GM12878 (cell line): ENCODE data around the gene ERVK3-1. TPM values are rescaled to one million over a fixed set of nuclear protein-coding genes. Genes with fewer than 3 reads are reported as not detected.

Experiments used
- ATAC-seq: fragments of 200-7000 bp; cut with Tn5 transposase; 3 replicates; pipeline ENCODE4 v1.9.1; 2020; ENCODE audit warnings: mild to moderate bottlenecking, moderate library complexity
- BruUV-seq: library from RNA; stranded (reverse); fragments of 400-500 nt; replicated peaks from 2 replicates; lab custom pipeline; 2021; lab: Mats Ljungman, UMichigan
- CTCF ChIA-PET: fragments of 300-600 bp; sonication (Branson Sonifier 250); formaldehyde crosslinking; extraction: SDS; loops from one replicate; lab custom pipeline; 2021; ENCODE audit warnings: inconsistent platforms; lab: Yijun Ruan, JAX
- POLR2A ChIA-PET: fragments of 350-600 bp; formaldehyde crosslinking; extraction: SDS; loops from one replicate; lab custom pipeline; 2021; ENCODE audit warnings: inconsistent platforms; lab: Charles Lee
- RAD21 ChIA-PET: fragments of 300-600 bp; sonication (Branson Sonifier 250); formaldehyde crosslinking; loops from one replicate; lab custom pipeline; 2023; ENCODE audit warnings: antibody characterized with exemption; ENCODE audit not compliant: unreplicated experiment; lab: Charles Lee
- SMC1A ChIA-PET: fragments of 300-600 bp; sonication (Branson Sonifier 250); formaldehyde crosslinking; loops from one replicate; lab custom pipeline; 2023; ENCODE audit not compliant: unreplicated experiment, uncharacterized antibody; lab: Charles Lee
- DNase-seq: peaks from one replicate; pipeline ENCODE4 v3.0.0-alpha.2; 2011; ENCODE audit warnings: low read depth, low spot score
- FAIRE-seq: peaks from 3 replicates; lab custom pipeline; 2011; peaks lifted over from hg19 to GRCh38; lab: Jason Lieb, UNC
- H2AFZ ChIP-seq: 2 replicates; pipeline ENCODE4 v1.6.0; 2011; ENCODE audit warnings: low read depth, low read length, control low read depth; ENCODE audit not compliant: control insufficient read depth
- H3K27ac ChIP-seq: 2 replicates; pipeline ENCODE4 v1.5.1; 2011; ENCODE audit warnings: control low read depth; ENCODE audit not compliant: control insufficient read depth, insufficient read depth
- H3K27me3 ChIP-seq, 2 experiments: replicated peaks in 1 of 2; 2 replicates each; pipeline versions ENCODE4 v1.6.0 to v1.6.1; 2011; ENCODE audit warnings: low read length in 1 of 2; ENCODE audit not compliant: control insufficient read depth in 2 of 2, insufficient read depth in 2 of 2
- H3K36me3 ChIP-seq, 2 experiments: 2 replicates each; pipeline ENCODE4 v1.5.1; 2011; ENCODE audit warnings: low read length in 1 of 2; ENCODE audit not compliant: control insufficient read depth in 2 of 2, insufficient read depth in 2 of 2
- H3K4me1 ChIP-seq: 2 replicates; pipeline ENCODE4 v1.6.1; 2011; ENCODE audit warnings: mild to moderate bottlenecking, low read length, moderate library complexity, mixed read lengths; ENCODE audit not compliant: control insufficient read depth, insufficient read depth
- H3K4me2 ChIP-seq: 2 replicates; pipeline ENCODE4 v1.6.0; 2011; ENCODE audit warnings: control low read depth; ENCODE audit not compliant: control insufficient read depth, insufficient read depth
- H3K4me3 ChIP-seq: fragments of 200-600 bp; sonication (generic); 2 replicates; pipeline ENCODE4 v1.5.1; 2016
- H3K79me2 ChIP-seq: 2 replicates; pipeline ENCODE4 v1.6.0; 2011; ENCODE audit warnings: low read length; ENCODE audit not compliant: control insufficient read depth, insufficient read depth
- H3K9ac ChIP-seq: 2 replicates; pipeline ENCODE4 v1.8.0; 2011; ENCODE audit warnings: low read length, control low read depth, mixed read lengths; ENCODE audit not compliant: control insufficient read depth, insufficient read depth
- H3K9me3 ChIP-seq: replicated peaks from 3 replicates; pipeline ENCODE4 v1.5.1; 2011; ENCODE audit warnings: mild to moderate bottlenecking, low read length; ENCODE audit not compliant: control insufficient read depth, insufficient read depth
- H4K20me1 ChIP-seq: 2 replicates; pipeline ENCODE4 v1.6.0; 2011; ENCODE audit not compliant: control insufficient read depth, insufficient read depth
- BCL11A ChIP-seq: IDR thresholded peaks from 2 replicates; pipeline ENCODE4 v1.6.1; 2011; ENCODE audit warnings: low read depth, low read length
- CBX5 ChIP-seq: sonication (generic); IDR thresholded peaks from 2 replicates; pipeline ENCODE4 v1.6.1; 2016; ENCODE audit warnings: low read depth, moderate library complexity, mild to moderate bottlenecking, inconsistent platforms
- ETV6 ChIP-seq, 2 experiments: fragments of 450-650 bp in 1 of 2; IDR thresholded peaks in 1 of 2; conservative IDR thresholded peaks in 1 of 2; 2 replicates each; pipeline ENCODE4 v1.6.1; 2014; ENCODE audit warnings: antibody characterized with exemption in 1 of 2, borderline replicate concordance in 1 of 2, low read depth in 1 of 2, mild to moderate bottlenecking in 1 of 2, moderate library complexity in 1 of 2
- KLF5 ChIP-seq: fragments of 450-650 bp; IDR thresholded peaks from 2 replicates; pipeline ENCODE4 v1.6.1; 2014; ENCODE audit warnings: mild to moderate bottlenecking; ENCODE audit not compliant: partially characterized antibody
- NR2F1 ChIP-seq: fragments of 450-650 bp; conservative IDR thresholded peaks from 2 replicates; pipeline ENCODE4 v1.6.1; 2017; ENCODE audit warnings: mild to moderate bottlenecking
- NRF1 ChIP-seq: conservative IDR thresholded peaks from 2 replicates; pipeline ENCODE4 v1.6.1; 2011; ENCODE audit warnings: mild to moderate bottlenecking, low read depth, low read length, improper control_type of control experiment
- PKNOX1 ChIP-seq: fragments of 450-650 bp; IDR thresholded peaks from 2 replicates; pipeline ENCODE4 v1.6.1; 2016; ENCODE audit warnings: mild to moderate bottlenecking
- POLR2A ChIP-seq: IDR thresholded peaks from 2 replicates; pipeline ENCODE4 v1.6.1; 2011; ENCODE audit warnings: low read depth, mild to moderate bottlenecking, low read length
- RAD21 ChIP-seq: IDR thresholded peaks from 2 replicates; pipeline ENCODE4 v1.6.1; 2011; ENCODE audit warnings: mild to moderate bottlenecking, low read depth, low read length, moderate library complexity; ENCODE audit not compliant: insufficient read depth
- SKIL ChIP-seq: fragments of 450-650 bp; IDR thresholded peaks from 2 replicates; pipeline ENCODE4 v1.6.1; 2017; ENCODE audit warnings: mild to moderate bottlenecking, low read depth, inconsistent platforms; ENCODE audit not compliant: poor library complexity, severe bottlenecking
- SRF ChIP-seq, 2 experiments: IDR thresholded peaks; 2 replicates each; pipeline ENCODE4 v1.6.1; 2011; ENCODE audit warnings: low read depth in 2 of 2, low read length in 2 of 2, mild to moderate bottlenecking in 1 of 2, moderate library complexity in 1 of 2
- ZNF217 ChIP-seq: fragments of 450-650 bp; IDR thresholded peaks from 2 replicates; pipeline ENCODE4 v1.6.1; 2017; ENCODE audit warnings: antibody characterized with exemption, mild to moderate bottlenecking
- ZNF274 ChIP-seq: IDR thresholded peaks from one replicate; pipeline ENCODE4 v1.8.0; 2011; ENCODE audit not compliant: insufficient read length, insufficient read depth
- WGBS: methylation state at CpG from one replicate; pipeline ENCODE4 v1.1.6; 2016; ENCODE audit warnings: low lambda C conversion rate; ENCODE audit not compliant: insufficient replicate concordance, insufficient coverage; ENCODE audit errors: missing lambda C conversion rate; 5-methylcytosine and 5-hydroxymethylcytosine counted together
- in situ Hi-C: fragments of 300-500 bp; cut with MboI; formaldehyde crosslinking; loops from 9 replicates; pipeline ENCODE4 v1.14.3; 2018; ENCODE audit warnings: mixed read lengths
- intact Hi-C: fragments of 100-400 bp; cut with micrococcal nuclease; formaldehyde crosslinking; loops from one replicate; pipeline ENCODE4 v1.14.2; 2022; ENCODE audit not compliant: unreplicated experiment
- polyA plus RNA-seq, 11 experiments: library from polyadenylated mRNA; depleted of rRNA in 4 of 11; unstranded in 6 of 11; stranded (reverse) in 5 of 11; fragments of >200 nt; fragmentation: Nextera tagmentation in 4 of 11; fragmentation: Illumina TruSeq in 1 of 11; extraction: Ambion mirVana in 4 of 11; extraction: Trizol in 1 of 11; gene quantifications; 1 replicate in 1 of 11; 2 replicates in 10 of 11; pipeline versions ENCODE4 v1.2.1 to v1.2.3, GENCODE V29; 2011 to 2016; ENCODE audit warnings: inconsistent platforms in 2 of 11, missing spikeins in 2 of 11, low read depth in 1 of 11
- total RNA-seq, 4 experiments: library from RNA; depleted of rRNA in 3 of 4; stranded (reverse); fragments of >200 nt in 3 of 4; fragmentation: Illumina TruSeq in 1 of 4; extraction: Trizol in 1 of 4; gene quantifications; 2 replicates each; pipeline versions ENCODE4 v1.2.1 to v1.2.3, GENCODE V29; 2013 to 2021

Gene ERVK3-1
- total and polyA plus RNA-seq, 10 of the 15 experiments (the other 5 are each of a cell fraction or from before 2014, with no cell fraction given) = 59.3 to 172 (median 95.8) TPM

GRCh38 chr19:58261968-58262921, 42.9 kb upstream of the ERVK3-1 start:
- no peak for FAIRE-seq
- CTCF ChIA-PET = no interaction called here
- Histone ChIP-seq H3K27me3 (no peaks in the 10 kb centered on the region), H3K79me2 (no peaks in the 10 kb centered on the region), H3K4me3 (no peak overlapping the region), H4K20me1 (no peaks in the 10 kb centered on the region), H2AFZ (no peak overlapping the region), H3K9ac (no peak overlapping the region), H3K36me3 (peaks cover 0 to 9% of the 10 kb centered on the region in 2 experiments; a peak in 1 of 4 replicates), H3K4me2 (no peak overlapping the region), H3K9me3 (peaks cover 65% of the 10 kb centered on the region), H3K27ac (no peak overlapping the region), H3K4me1 (no peaks in the 10 kb centered on the region)
- SMC1A ChIA-PET = no interaction called here
- BruUV-seq = TSS peak; percentile 38
- intact Hi-C loops (no loop called here), in situ Hi-C loops (no loop called here)
- no peak for DNase-seq
- 98% methylated on average over 19 of the region's 19 CpGs for WGBS
- POLR2A ChIA-PET = no interaction called here
- TF ChIP-seq CBX5 = peak; percentile 87
- peak; percentile 95 for TF ChIP-seq ZNF274
- TF ChIP-seq POLR2A = 0 out of 2 replicates have a peak, but pooled peaks have one; percentile 22
- no peak for TF ChIP-seq BCL11A
- TF ChIP-seq KLF5 = peak; percentile 86
- RAD21 ChIA-PET = no interaction called here
- no peak for ATAC-seq

- in situ Hi-C loops = no loop called here
- no peak overlapping the region for H3K4me2 ChIP-seq
- no peak for DNase-seq
- TF ChIP-seq ETV6 (conservative IDR thresholded peaks at IDR 0.05 in 1 of 2, IDR thresholded peaks at IDR 0.05 in 1 of 2; ENCODE audit: borderline replicate concordance in 1 of 2, low read depth in 1 of 2) = no peak
- TF ChIP-seq ZNF217 = no peak
- TF ChIP-seq RAD21 = no peak
- no peak for TF ChIP-seq ZNF274
- no peak for TF ChIP-seq NR2F1
- no peak for TF ChIP-seq NRF1
- no peak for TF ChIP-seq SRF (IDR thresholded peaks at IDR 0.05; ENCODE audit: low read depth in 2 of 2, low read length in 2 of 2)
- no peak for TF ChIP-seq SKIL
- TF ChIP-seq CBX5 = no peak
- TF ChIP-seq PKNOX1 = no peak
- TF ChIP-seq, all 136 proteins: peak for 0
- ChIA-PET POLR2A (no interaction called here), RAD21 (no interaction called here), CTCF (interaction anchor here (0.9 kb wide), 1 partner anchor 35 kb away, joined by 3 read pairs; no protein-coding TSS in a partner anchor), SMC1A (no interaction called here)
- peaks cover 0 to 9% of the 10 kb centered on the region in 2 experiments; a peak in 1 of 4 replicates for H3K36me3 ChIP-seq
- no peaks in the 10 kb centered on the region for H3K79me2 ChIP-seq
- no peak for FAIRE-seq
- no TSS peak for BruUV-seq
- H2AFZ ChIP-seq = no peak overlapping the region
- intact Hi-C loops = no loop called here
- no peaks in the 10 kb centered on the region for H4K20me1 ChIP-seq
- H3K4me1 ChIP-seq = no peaks in the 10 kb centered on the region
- H3K4me3 ChIP-seq = no peak overlapping the region
- no peak for ATAC-seq
- H3K9me3 ChIP-seq = peaks cover 58% of the 10 kb centered on the region
- WGBS = 98% methylated on average over 7 of the region's 7 CpGs
- H3K9ac ChIP-seq = no peak overlapping the region
- no peak overlapping the region for H3K27ac ChIP-seq
- no peaks in the 10 kb centered on the region for H3K27me3 ChIP-seq
Measured at GRCh38 chr19:58262922-58263296, 42.3 kb upstream of the ERVK3-1 start.
